Activated naive CD8-positive, alpha-beta T cell treated with anti-CD3 and anti-CD28 coated beads, Interleukin-2, amount 50 U/mL, for 16 hours (primary cell): ENCODE measurements around the gene EPC1.
"Not testable (repeated sequence)": the region's sequence is repeated elsewhere in the genome, so short reads cannot be mapped to it uniquely, and the experiment has no call there.

ENCODE experiments used
- DNase-seq: peaks from one replicate; pipeline ENCODE4 v3.0.0-alpha.2; 2020; ENCODE audit warnings: low read depth, low spot score

Gene EPC1

GRCh38 chr10:32232378-32232777 is 114.6 kb downstream of the EPC1 start:
- DNase-seq: no peak

DNA sequence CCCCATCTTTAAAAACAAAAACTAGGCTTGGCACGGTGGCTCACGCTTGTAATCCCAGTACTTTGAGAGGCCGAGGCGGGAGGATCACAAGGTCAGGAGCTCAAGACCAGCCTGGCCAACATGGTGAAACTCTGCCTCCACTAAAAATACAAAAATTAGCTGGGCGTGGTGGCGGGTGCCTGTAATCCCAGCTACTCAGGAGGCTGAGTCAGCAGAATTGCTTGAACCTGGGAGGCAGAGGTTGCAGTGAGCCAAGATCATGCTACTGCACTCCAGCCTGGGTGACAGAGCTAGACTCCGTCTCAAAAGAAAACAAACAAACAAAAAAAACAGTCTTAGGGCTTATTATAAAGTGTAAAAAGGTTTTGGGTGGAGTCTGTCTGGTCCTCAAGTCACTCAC is 117.2 kb downstream of the EPC1 start:
- not testable (repeated sequence) for DNase-seq

GRCh38 chr10:32229170-32229569 is 117.8 kb downstream of the EPC1 start:
- no peak for DNase-seq

- DNase-seq: no peak
These were observed 119.2 kb downstream of the EPC1 start for GRCh38 chr10:32227802-32228201.

- DNase-seq: no peak
These were observed 120.3 kb downstream of the EPC1 start for GRCh38 chr10:32226624-32227023.

DNA sequence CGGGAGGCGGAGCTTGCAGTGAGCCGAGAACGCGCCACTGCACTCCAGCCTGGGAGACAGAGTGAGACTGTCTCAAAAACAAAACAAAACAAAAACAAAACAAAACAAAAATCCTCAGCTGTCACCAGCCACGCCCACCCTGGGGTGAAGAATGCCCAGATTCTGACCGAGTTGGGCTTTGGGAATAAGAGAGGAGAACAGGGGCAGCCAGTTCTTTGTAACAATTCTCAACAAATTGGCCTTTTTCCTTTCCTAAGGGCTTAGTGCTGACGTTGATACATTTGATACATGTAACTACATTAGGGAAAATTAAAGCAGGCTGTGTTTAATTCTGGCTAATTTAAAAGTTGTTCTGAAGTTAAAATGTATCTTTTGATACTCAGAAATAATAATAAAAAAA is 121.0 kb downstream of the EPC1 start:
- DNase-seq: no peak

DNA sequence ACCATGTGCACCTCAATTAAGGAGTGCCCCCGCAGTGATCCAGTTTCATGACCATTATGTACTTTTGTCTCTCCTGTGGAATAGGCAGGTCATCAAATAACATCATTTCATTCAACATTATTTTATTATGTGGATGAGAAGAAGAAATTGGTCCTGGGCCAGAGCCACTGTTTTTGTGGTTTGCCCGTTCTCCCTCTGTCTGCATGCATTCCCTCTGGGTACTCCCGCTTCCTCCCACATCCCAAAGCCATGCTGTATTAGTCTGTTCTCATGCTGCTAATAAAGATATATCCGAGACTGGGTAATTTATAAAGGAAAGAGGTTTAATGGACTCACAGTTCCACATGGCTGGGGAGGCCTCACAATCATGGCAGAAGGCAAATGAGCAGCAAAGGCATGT is 124.6 kb downstream of the EPC1 start:
- not testable (repeated sequence) for DNase-seq

DNA sequence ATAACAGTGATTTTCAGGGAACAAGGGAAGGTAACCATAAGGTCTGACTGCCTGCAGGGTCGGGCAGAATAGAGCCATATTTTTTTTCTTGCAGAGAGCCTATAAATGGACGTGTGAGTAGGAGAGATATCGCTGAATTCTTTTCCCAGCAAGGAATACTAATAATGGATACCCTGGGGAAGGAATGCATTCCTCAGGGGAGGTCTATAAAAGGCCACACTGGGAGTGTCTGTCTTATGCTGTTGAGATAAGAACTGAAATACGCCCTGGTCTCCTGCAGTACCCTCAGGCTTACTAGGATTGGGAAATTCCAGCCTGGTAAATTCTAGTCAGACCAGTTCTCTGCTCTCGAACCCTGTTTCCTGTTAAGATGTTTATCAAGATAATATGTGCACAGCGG is 127.8 kb downstream of the EPC1 start:
- DNase-seq: not testable (repeated sequence)

GRCh38 chr10:32218206-32219044 is 128.5 kb downstream of the EPC1 start:
- DNase-seq: not testable (repeated sequence)
